ENCODE data around the gene UBE2V1.
"Not testable (repeated sequence)": the region's sequence is repeated elsewhere in the genome, so short reads cannot be mapped to it uniquely, and the experiment has no call there.

Gene UBE2V1

DNA sequence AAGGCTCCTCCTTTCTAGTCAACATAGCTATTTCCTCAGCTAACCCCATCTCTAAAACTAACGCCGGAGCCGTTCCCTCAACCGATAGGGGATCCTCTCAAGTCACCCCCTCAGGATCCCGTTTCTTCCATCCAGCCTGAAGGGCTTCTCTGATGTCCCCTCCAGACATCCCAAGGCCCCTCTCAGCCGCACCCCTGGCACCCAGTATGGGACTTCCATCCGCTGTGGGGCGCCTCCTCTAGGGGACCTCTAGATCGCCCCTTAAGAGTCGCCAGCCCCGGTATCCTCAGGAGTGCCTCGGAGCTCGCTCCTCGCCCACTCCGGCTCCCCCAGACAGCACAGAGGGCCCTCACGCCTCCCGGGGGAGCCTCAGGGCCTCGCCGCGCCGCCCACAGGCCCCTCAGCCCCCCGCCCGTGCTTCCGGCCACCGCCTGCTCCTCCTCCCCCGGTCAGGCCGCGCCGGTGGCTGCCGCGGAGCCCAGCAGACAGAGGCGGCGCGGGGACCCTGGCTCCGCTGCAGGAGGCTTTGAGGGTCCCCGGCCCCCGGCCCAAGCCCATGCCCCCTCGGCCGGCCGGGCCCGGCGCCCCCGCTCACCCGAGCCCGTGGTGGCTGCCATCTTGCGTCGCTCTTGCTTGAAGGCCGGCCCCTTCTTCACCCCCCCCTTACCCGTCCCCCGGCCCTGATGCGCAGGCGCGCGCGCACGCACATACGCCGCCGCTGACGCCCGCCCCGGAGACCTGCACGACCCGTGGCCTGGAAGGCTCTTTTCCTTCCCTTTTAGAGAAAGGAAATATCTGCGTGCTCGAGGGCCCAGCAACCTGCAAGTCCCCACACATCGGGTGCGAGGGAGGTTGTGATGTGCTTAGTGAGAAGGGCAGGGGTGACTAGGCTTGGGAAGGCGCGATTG is at the start of gene UBE2V1:
Gene UBE2V1, minus strand, starts transcription at position 639 of the 908 bp plus-strand sequence. Its CDS starts 22 bp downstream, at position 617.
- peak; percentile 68 for DNase-seq

DNA sequence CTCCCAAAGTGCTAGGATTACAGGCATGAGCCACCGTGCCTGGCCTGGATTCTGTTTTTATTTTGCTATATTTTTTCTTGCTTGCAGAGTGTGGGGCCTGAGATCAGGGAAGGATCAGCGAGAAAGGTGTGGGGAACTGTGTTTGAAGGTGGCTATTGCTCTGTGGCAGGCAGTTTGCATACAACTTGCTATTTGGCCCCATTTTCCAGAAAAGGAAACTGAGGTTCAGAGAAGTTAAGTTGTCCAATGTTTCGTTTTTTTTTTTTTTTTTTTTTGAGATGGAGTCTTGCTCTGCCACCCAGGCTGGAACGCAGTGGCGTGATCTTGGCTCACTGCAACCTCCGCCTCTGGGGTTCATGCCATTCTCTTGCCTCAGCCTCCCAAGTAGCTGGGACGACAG is 48.5 kb upstream of the UBE2V1 start:
- not testable (repeated sequence) for DNase-seq

DNA sequence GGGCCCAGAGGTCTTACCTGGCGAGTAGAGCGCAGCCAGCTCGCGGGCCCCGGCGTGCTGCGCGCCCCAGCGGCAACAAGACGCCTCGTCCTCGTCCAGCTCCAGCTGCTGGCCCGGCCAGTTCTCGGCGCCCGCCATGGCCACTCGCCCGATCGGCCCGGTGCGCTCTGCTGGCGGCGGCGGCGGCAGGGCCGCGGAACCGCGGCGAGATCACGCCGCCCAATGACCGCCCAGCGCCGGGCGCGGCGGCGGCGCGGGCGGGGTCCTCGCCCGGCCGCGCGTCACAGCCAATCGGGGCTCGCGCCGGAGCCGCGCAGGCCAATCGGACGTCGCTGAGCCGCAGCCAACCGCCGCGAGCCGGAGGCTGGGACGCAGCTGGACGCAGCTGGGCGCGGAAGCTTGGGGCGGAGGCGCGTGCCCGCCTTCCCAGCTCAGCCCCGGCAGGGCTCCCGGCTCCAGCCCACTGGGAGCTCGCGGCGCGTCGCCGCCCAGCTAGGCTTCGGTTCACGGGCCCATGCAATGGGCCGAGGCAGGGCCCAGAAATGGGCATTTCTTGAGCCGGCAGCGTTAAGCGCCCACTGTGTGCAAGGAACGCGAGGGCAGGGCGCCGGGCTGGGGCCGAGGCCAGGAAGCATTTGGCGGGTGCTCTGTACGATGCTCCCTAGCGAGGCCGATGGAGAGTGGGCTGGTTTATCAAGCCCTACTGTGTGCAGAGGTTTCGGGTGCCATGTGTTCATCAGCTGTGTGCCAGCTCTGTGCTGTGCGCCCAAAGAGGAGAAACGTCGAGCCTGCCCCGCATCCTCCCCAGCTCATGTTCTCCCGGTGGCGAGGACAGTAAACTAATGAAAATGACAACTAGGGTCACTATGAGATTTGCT is 40.8 kb upstream of the UBE2V1 start, which contains the start of gene PEDS1:
Gene PEDS1, minus strand, starts transcription at position 224 of the 878 bp plus-strand sequence. Its CDS starts 86 bp downstream, at position 138.
- DNase-seq, result peak; percentile 81

DNA sequence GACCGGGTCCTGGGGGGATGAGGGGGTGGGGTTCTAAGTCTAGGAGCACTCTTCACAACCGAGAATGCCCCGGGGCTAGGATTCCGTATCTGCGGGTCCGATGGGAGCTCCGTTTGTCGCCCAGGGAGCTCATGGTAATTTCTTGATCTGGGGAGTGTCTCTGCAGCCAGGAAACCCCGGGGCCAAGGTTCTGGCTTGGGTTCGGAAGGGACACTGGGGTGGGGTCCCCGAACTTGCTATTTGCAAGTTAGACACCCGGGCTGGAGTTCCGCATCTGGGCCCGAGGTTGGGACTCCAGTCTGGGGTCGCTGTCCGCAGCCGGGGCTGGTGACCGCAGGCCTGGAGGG is 40.2 kb upstream of the UBE2V1 start:
- no peak for DNase-seq

DNA sequence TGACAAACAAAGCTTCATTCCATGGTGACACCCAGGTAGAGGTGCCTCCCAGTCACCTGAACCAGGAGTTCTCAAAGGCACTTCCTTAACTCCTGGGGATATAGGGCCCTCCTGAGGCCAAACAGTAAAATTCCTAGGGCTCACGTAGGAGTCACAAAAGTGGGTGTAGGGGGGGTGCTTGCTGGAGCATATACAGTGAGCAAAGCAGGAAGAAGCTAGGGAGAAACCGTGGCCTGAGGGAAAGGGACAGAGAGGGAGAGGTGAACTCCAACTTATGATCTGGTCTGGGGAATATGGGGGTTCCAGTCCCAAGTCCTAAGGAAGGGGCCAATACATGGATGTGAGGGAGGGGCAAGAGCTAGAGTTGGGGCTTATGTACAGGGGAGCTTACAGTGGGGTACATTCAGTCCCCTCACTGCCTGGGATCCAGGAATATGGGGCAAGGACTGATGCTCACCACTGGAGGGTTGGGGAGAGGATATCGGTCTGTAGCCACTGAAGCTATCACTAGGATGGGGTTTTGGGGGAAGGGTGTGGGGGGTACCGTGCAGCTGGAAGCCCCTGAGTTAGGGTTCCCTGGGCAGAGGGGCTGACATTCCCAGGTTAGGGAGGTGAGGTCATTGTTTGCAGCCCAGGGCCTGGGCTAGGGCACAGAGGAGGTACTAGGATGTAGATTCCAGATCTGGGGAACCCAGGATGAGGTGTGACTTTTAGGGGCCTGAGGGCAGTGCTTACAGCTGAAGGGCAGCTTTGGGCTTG is 39.6 kb upstream of the UBE2V1 start:
- peak; percentile 53 for DNase-seq

DNA sequence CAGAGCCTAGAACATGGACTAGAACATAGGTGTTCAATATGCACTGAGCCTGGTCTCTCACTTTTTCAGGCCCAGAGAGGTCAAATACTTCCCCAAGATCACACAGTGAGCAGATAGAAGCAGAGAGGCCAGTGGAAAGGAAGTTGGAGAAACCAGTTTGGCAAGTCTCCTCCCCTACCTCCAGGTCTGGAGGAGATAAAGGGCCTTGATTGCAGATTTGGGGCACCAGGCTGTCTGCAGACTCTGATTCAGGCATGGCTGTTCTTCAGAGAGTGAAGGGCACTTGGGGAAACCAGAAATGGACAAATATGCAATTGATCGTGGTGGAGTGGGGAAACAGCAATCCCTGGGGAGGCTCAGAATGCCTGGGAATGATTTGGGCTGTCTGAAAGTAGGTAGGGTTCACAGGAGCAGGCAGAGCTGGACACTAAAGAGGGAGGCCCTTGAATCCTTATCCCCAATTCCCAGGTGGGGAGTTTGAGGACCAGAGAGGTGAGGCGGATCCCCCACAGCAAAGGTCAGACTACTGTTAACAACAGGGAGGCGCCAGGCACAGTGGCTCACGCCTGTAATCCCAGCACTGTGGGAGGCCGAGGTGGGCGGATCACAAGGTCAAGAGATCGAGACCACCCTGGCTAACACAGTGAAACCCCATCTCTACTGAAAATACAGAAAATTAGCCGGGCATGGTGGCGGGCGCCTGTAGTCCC is 38.2 kb upstream of the UBE2V1 start:
- DNase-seq, result no peak

DNA sequence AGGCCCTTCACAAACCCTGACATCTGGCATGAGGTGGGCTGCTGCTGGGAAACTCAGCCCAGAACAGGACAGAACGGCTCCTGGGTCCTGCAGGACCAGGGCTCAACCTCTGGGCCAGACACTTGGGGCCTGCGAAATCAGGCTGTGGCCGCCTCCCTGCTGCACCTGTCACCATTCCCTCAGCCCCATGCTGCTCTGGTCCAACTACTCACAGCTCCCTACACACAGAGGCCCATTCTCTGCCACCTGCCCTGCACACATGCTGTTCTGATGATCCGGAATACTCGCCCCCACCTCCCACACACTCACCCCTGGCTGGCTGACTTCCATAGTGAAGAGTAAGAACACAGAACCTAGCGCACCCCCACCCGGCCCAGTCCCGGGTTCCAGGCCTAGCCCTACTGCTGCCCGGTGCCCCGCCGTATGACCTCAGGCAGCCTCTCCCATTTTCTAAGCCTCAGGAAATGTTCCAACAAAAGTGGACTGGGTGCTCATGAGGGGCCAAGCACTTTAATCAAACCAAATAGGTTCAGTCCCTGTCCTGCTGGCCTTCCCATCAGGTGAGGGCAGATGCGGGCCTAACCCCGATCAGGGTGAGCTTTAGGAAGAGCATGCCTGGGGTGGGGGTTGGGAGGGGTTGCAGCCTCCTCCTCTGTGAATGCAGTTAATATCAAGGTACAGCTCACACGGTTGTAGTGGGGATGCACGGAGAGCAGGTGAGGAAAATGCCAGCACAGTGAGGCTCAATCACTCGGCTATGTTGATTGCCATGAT is 36.7 kb upstream of the UBE2V1 start:
- DNase-seq, result no peak

DNA sequence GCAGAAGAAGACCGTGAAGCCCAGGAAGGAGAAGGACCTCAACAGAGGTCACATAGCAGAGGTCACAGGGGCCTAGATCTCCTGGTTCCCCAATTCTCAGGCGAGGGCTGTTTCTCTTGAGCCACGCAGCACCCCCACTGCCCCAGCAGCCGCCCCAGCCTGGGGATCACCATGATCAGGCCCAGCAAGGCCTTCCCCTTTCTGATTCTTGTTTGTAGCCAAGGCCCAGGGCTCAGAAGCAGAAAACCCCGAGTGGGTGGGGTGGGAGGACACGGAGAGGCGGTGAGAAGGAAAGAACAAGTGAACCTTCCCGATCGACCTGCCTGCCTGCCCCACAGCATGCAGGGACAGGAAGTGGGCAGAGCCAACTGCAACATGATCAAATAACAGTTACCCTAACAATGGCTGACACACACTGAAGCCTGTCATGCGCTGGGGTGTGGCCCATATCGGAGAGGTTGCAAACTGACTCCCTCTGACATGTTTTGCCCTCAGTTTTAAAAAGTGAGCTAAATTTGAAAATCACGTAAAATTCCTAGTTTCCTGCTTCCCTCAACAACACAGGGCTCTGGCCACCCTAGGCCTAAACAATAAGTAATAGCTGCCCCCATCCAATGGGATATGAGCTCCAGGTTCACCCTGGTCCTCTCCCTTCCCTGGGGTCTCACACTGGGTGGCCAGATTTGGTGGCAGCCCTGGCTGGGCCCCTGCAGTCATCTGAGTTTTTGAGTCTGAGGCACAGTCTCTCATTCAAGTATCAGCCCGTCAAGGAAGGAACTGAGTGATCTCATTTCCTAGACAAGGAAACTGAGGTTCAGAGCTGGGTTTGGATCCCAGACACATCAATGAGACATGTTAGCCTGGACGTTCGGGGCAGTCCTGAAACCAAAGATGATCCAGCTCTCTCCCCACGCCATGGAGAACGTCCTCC is 34.0 kb upstream of the UBE2V1 start:
- DNase-seq, result no peak

DNA sequence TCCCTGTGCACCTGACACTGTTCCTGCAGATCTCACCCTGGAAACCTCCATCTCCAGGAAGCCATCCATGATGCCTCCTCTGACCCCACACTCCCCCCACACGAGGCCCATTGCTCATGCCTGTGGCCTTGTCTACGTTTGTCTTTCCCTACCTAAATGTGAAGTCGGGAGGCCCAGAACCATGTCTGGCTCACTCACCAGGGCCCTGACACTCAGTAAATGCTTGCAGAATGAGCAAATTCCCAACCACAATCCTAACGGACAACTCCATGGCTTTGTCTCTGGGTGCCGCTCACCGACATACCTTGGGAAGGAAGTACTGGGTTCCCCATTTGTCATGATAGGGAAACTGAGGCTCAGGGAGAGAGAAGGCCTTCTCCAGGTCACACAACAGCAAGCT is 33.3 kb upstream of the UBE2V1 start:
- no peak for DNase-seq

DNA sequence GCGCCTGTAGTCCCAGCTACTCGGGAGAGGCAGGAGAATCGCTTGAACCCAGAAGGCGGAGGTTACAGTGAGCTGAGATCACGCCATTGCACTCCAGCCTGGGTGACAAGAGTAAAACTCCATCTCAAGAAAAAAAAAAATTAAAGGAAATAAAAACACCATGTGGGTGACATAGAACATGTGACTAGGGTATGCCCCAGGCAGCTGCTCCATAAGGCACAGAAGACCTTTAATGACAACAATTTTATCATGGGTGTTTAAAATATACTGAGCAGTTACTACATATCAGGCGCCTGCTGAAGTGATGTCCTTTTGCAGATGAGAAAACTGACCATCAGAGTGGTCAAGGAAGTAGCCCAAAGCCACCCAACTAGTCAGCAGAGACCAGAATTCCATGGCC is 32.6 kb upstream of the UBE2V1 start:
- DNase-seq, result no peak

DNA sequence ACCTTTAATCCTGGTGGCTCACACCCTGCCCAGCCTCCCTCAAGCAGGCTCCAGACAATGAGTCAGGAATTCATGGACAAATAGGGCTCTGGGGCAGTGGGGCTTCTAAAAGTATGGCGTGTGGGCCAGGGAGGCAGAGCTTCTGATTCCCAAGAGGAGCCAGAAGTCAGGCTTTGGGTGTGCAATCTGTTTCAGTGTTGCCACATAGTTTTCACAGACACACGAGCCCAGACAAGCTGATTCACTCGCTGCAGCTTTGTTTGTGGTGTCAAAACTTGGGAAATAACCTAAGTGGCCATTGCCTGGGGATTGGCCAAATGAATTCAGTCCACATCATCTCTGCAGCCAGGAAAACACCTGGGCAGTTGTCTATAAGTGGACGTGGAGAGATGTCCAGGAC is 31.4 kb upstream of the UBE2V1 start:
- peak; percentile 80 for DNase-seq

DNA sequence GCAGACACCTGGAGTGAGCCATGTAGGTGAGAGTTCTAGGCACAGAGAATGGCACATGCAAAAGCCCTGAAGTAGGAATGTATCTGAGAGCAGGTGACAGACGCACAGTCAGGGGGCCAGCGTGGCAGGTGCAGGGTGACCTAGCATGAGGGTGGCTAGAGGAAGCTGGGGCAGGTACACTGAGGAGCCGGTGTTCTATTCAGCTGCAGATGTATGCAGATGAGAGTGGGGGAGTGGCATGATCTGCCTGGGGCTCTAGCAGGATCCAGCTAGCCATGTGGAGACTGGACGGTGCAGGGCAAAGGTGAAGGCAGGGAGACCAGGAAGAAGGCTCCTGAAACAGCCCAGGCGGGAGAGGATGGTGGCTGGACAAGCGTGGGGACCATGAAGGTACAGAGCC is 29.9 kb upstream of the UBE2V1 start:
- DNase-seq, result no peak

DNA sequence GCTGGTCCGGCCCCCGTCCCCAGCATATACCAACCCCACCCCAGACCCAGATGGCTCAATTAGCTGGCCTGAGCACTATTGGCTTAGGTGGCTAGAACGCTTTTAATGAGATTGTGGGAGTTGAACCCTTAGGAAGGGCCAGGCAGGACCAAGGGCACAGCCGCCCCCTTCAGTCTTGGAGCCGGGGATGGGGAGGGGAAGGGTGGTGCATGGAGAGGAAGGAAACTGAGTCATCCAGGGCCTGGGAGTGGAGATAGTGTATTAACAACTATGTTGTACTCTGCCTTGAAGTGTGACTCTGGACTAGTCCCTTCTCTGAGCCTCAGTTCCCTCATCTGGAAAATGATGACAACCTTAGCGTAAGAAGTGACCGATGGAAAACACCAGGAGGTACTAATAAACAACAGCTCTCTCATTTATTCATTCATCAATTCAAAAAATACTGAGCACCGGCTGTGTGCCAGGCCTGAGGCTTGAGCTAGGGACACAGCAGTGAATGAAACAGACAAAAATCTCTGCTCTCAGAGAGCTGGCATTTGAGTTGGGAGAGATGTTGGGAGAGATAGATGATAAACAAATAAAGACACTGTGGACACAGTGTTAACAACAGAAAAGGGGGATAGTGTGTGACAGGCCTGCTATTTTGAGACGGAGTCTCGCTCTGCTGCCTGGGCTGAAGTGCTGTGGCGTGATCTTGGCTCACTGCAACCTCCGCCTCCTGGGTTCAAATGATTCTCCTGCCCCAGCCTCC is 29.0 kb upstream of the UBE2V1 start:
- DNase-seq, result no peak

DNA sequence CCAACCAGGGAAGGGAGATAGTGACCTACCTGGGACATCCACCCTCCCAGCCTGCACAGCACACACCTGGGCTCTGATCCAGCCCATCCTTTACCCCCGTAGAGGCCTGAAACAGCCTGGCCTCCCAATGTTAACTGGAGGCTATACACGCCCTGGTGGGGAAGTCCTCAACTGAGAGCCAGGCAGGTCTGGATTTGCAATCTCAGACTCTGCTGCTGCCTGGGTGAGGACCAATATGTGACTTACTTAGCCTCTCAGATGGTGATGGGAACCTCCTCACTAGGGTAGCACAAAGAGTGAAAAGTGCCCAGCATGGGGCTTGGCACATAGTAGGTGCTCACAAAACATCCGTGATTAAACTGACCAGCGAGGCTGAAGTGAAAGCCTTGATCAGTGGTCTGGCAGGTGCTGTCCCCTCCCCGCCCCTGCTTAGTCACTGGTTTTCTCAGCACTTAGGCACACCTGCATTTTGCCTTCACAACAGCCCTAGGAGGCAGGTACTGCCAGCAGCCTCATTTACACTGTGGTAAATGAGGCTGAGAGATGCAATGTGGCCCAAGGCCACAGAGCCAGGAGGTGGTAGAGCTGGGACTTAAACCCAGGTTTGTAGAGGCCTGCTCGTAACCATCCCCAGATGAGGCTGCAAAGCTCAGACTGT is 28.2 kb upstream of the UBE2V1 start:
- no peak for DNase-seq

DNA sequence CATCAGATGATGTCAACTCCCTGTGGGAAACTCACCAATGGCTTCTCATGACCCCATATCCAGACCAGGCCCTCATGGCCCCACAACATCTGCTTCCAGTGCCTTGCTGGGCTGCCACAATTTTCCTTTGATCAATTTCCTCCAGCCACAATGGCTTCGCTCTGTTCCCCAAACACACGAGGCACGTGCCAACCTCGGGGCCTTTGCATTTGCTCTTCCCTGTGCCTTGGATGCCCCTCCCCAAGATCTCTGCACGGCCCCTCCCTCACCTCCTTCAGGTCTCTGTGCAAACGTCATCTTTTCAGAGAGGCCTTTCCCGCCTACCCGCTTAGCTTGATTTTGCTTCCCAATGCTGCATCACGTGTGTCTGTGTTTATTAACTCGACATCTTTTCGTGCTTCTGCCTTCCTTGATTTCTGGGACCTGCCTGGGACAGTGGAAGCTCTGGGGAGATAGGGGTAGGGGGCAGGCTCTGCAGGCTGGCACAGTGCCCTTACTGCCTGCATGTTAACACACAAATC is 27.4 kb upstream of the UBE2V1 start:
- DNase-seq, result no peak

DNA sequence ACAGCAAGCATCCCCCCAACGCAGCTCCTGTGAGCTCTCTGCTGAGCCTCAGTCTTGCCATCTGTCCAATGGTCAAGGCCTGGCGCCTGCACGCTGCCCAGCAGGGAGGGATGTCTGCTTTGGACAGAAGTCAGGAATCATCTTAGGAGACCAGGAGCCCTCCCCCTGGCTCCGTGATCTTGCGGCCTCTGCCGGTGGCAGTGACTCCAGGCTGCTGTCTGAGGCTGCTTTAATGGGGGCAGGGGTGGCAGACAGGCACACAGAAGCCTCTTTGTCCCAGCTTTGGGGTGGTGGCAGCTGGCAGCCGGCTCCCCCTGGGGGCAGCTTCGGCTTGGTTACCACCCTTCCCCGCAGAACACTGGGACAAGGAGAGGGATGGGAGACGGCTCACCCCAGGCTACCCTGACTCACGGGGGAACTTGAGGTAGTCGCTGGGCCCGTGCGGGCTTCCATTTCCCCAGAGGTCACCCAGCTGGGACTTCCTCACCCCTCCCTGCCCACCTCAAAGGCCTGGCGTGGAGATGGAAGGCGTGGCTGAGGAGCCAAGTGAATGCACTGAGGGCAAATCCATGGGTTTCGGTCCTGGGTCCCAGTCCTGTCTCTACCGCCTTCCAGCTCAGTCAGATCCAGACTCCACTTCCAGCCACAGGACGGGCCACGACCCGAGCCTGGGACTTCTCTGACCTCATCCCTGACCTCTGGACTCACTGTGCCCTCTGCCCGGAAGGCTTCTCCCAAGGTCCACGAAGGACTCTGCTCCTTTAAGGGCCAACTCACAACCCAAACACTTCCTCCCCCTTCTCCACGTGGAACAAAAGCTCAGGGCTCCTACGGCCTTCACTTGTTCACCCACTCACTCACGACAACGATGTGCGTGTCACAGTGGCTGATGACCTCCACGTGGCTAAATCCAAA is 25.8 kb upstream of the UBE2V1 start:
- DNase-seq, result no peak

DNA sequence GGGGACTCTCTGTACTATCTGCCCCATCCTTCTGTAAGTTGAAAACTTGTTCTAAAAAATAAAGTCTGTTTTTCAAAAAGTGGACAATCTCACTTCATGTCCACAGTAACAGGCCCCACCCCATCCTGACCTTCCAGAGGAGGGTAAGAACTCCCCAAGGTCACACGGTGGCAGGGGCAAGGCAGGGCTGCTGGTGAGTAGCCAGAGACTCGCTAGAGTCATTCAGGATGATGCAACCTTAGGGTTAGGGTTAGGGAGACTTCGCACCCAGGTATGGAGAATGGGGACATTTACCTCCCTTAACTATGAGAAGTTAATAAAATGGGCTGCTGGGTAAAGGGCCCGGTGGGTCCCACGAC is 25.1 kb upstream of the UBE2V1 start:
- no peak for DNase-seq

DNA sequence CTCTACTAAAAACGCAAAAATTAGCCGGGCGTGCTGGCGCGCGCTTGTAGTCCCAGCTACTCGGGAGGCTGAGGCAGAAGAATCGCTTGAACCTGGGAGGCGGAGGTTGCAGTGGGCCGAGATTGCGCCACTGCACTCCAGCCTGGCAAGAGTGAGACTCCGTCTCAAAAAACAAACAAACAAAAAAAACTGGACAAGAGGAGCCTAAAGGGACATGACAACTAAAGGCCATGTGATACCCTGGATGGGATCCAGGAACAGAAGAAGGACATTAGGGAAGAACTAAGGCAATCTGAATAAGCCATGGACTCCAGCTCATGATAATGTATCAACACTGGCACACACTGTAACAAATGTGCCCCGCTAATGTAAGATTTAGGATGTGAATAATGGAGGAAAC is 24.8 kb upstream of the UBE2V1 start:
- DNase-seq, result not testable (repeated sequence)
